Activated CD4-positive, alpha-beta T cell treated with anti-CD3 and anti-CD28 coated beads for 36 hours (primary cell): ENCODE measurements around the gene ULK1. TPM values are rescaled to one million over a fixed set of nuclear protein-coding genes. Genes with fewer than 3 reads are reported as not detected.

Experiments
- ATAC-seq: fragments of 200-7000 bp; cut with Tn5 transposase; one replicate; pipeline ENCODE4 v1.10.0; 2021; ENCODE audit warnings: mild to moderate bottlenecking, moderate library complexity
- CTCF ChIA-PET: fragments of 350-600 bp; sonication (Branson Sonifier 250); formaldehyde crosslinking; loops from one replicate; lab custom pipeline; 2021; ENCODE audit warnings: antibody characterized with exemption; lab: Charles Lee
- POLR2A ChIA-PET: fragments of 350-600 bp; sonication (Branson Sonifier 250); formaldehyde crosslinking; loops from one replicate; lab custom pipeline; 2021; ENCODE audit warnings: antibody characterized with exemption, inconsistent platforms; lab: Charles Lee
- DNase-seq: peaks from one replicate; pipeline ENCODE4 v3.0.0-alpha.2; 2020
- H3K27ac Mint-ChIP-seq: one replicate; pipeline ENCODE4 v1.8.0; 2021; ENCODE audit warnings: mixed read lengths
- H3K27me3 Mint-ChIP-seq: one replicate; pipeline ENCODE4 v1.8.0; 2021; ENCODE audit warnings: mixed read lengths
- H3K36me3 Mint-ChIP-seq: one replicate; pipeline ENCODE4 v1.8.0; 2021; ENCODE audit warnings: low read depth, mixed read lengths
- H3K4me1 Mint-ChIP-seq: one replicate; pipeline ENCODE4 v1.8.0; 2021; ENCODE audit warnings: mixed read lengths
- H3K4me3 Mint-ChIP-seq: one replicate; pipeline ENCODE4 v1.8.0; 2021; ENCODE audit warnings: mild to moderate bottlenecking, moderate library complexity, mixed read lengths
- H3K9me3 Mint-ChIP-seq: one replicate; pipeline ENCODE4 v1.8.0; 2021; ENCODE audit warnings: low read depth, mixed read lengths
- intact Hi-C, 2 experiments: fragments of 100-400 bp; cut with DNase I in 1 of 2; cut with micrococcal nuclease in 1 of 2; formaldehyde crosslinking; loops; one replicate each; pipeline versions ENCODE4 v1.14.2 to v1.15.1; 2022 to 2024; cut with DNase I, micrococcal nuclease
- total RNA-seq, 2 experiments: library from RNA; stranded (reverse); gene quantifications; one replicate each; pipeline ENCODE4 v1.2.3, GENCODE V29; 2021

Gene ULK1
- total RNA-seq, 2 experiments from 2014 or later = 12.9 to 14.4 TPM

- ChIA-PET CTCF (interaction anchor here (0.7 to 1.8 kb wide), 2 partner anchors 10 to 33 kb away, joined by 3 to 5 read pairs; no protein-coding TSS in a partner anchor), POLR2A (no interaction called here)
- H3K9me3 Mint-ChIP-seq = no peaks in the 10 kb centered on the region
- no peak for ATAC-seq
- DNase-seq = no peak
- H3K36me3 Mint-ChIP-seq = peaks cover 32% of the 10 kb centered on the region
- no peaks in the 10 kb centered on the region for H3K27me3 Mint-ChIP-seq
- H3K27ac Mint-ChIP-seq = peak overlapping the region; percentile 83
- intact Hi-C loops = no loop called here
- H3K4me1 Mint-ChIP-seq = peaks cover 20% of the 10 kb centered on the region
- peak overlapping the region; percentile 97 for H3K4me3 Mint-ChIP-seq
Observed at GRCh38 chr12:131930510-131930909, 36.1 kb downstream of the ULK1 start.

GRCh38 chr12:131933387-131933786 lies 39.0 kb downstream of the ULK1 start:
- no peak overlapping the region for H3K27ac Mint-ChIP-seq
- H3K36me3 Mint-ChIP-seq = peaks cover 50% of the 10 kb centered on the region
- DNase-seq (no peak), ATAC-seq (no peak)
- intact Hi-C loops = no loop called here
- H3K4me1 Mint-ChIP-seq = peaks cover 18% of the 10 kb centered on the region
- H3K27me3 Mint-ChIP-seq = no peaks in the 10 kb centered on the region
- ChIA-PET POLR2A (no interaction called here), CTCF (no interaction called here)
- H3K4me3 Mint-ChIP-seq = no peak overlapping the region
- no peaks in the 10 kb centered on the region for H3K9me3 Mint-ChIP-seq

GRCh38 chr12:131934535-131934934 lies 40.1 kb downstream of the ULK1 start:
- ChIA-PET POLR2A (no interaction called here), CTCF (no interaction called here)
- Mint-ChIP-seq H3K4me1 (peaks cover 18% of the 10 kb centered on the region), H3K4me3 (no peak overlapping the region), H3K27ac (no peak overlapping the region), H3K36me3 (peaks cover 56% of the 10 kb centered on the region), H3K9me3 (no peaks in the 10 kb centered on the region), H3K27me3 (no peaks in the 10 kb centered on the region)
- intact Hi-C loops = no loop called here
- ATAC-seq (no peak), DNase-seq (no peak)

- no peak overlapping the region for H3K27ac Mint-ChIP-seq
- no peaks in the 10 kb centered on the region for H3K4me1 Mint-ChIP-seq
- ChIA-PET CTCF (interaction anchor here (1.6 kb wide), 1 partner anchor 11 kb away, joined by 4 read pairs; the partner anchor contains the start of gene EP400), POLR2A (interaction anchor here (0.7 kb wide), 1 partner anchor 20 kb away, joined by 3 read pairs; no protein-coding TSS in a partner anchor)
- no peaks in the 10 kb centered on the region for H3K27me3 Mint-ChIP-seq
- no peak overlapping the region for H3K4me3 Mint-ChIP-seq
- peaks cover 65% of the 10 kb centered on the region for H3K36me3 Mint-ChIP-seq
- no peaks in the 10 kb centered on the region for H3K9me3 Mint-ChIP-seq
- DNase-seq = no peak
- no peak for ATAC-seq
- intact Hi-C loops = no loop called here
Observed at GRCh38 chr12:131938082-131938481, 43.7 kb downstream of the ULK1 start.

GRCh38 chr12:131939007-131939406 lies 44.6 kb downstream of the ULK1 start:
- ChIA-PET POLR2A (no interaction called here), CTCF (no interaction called here)
- no peak overlapping the region for H3K27ac Mint-ChIP-seq
- DNase-seq = no peak
- H3K4me3 Mint-ChIP-seq = no peak overlapping the region
- peaks cover 64% of the 10 kb centered on the region for H3K36me3 Mint-ChIP-seq
- no peak for ATAC-seq
- no peaks in the 10 kb centered on the region for H3K9me3 Mint-ChIP-seq
- no peaks in the 10 kb centered on the region for H3K27me3 Mint-ChIP-seq
- intact Hi-C loops = no loop called here
- no peaks in the 10 kb centered on the region for H3K4me1 Mint-ChIP-seq

GRCh38 chr12:131940141-131940547 lies 45.7 kb downstream of the ULK1 start:
- H3K4me3 Mint-ChIP-seq = no peak overlapping the region
- H3K9me3 Mint-ChIP-seq = no peaks in the 10 kb centered on the region
- ATAC-seq (no peak), DNase-seq (no peak)
- CTCF ChIA-PET = no interaction called here
- no peaks in the 10 kb centered on the region for H3K4me1 Mint-ChIP-seq
- H3K27me3 Mint-ChIP-seq = no peaks in the 10 kb centered on the region
- no peak overlapping the region for H3K27ac Mint-ChIP-seq
- intact Hi-C loops = no loop called here
- H3K36me3 Mint-ChIP-seq = peaks cover 69% of the 10 kb centered on the region
- POLR2A ChIA-PET = no interaction called here

- DNase-seq = no peak
- intact Hi-C loops = no loop called here
- ATAC-seq = no peak
- Mint-ChIP-seq H3K27me3 (no peaks in the 10 kb centered on the region), H3K36me3 (peaks cover 68% of the 10 kb centered on the region), H3K9me3 (no peaks in the 10 kb centered on the region), H3K4me1 (no peaks in the 10 kb centered on the region), H3K27ac (no peak overlapping the region), H3K4me3 (no peak overlapping the region)
- CTCF ChIA-PET = interaction anchor here (0.5 kb wide), 1 partner anchor 12 kb away, joined by 3 read pairs; no protein-coding TSS in a partner anchor
- POLR2A ChIA-PET = no interaction called here
Observed at GRCh38 chr12:131941116-131941986, 46.9 kb downstream of the ULK1 start.

- Mint-ChIP-seq H3K4me1 (no peaks in the 10 kb centered on the region), H3K9me3 (no peaks in the 10 kb centered on the region), H3K27me3 (no peaks in the 10 kb centered on the region), H3K36me3 (peaks cover 62% of the 10 kb centered on the region), H3K27ac (no peak overlapping the region), H3K4me3 (no peak overlapping the region)
- ChIA-PET POLR2A (no interaction called here), CTCF (no interaction called here)
- ATAC-seq = no peak
- DNase-seq = no peak
- intact Hi-C loops = no loop called here
Observed at GRCh38 chr12:131941987-131942341, 47.5 kb downstream of the ULK1 start.

- ATAC-seq (no peak), DNase-seq (no peak)
- ChIA-PET POLR2A (no interaction called here), CTCF (no interaction called here)
- intact Hi-C loops = no loop called here
- Mint-ChIP-seq H3K4me3 (no peak overlapping the region), H3K27me3 (no peaks in the 10 kb centered on the region), H3K9me3 (no peaks in the 10 kb centered on the region), H3K27ac (no peak overlapping the region), H3K4me1 (peaks cover 4% of the 10 kb centered on the region), H3K36me3 (peaks cover 59% of the 10 kb centered on the region)
Observed at GRCh38 chr12:131942671-131943070, 48.2 kb downstream of the ULK1 start.

GRCh38 chr12:131943389-131943788 lies 49.0 kb downstream of the ULK1 start:
- DNase-seq = no peak
- no peak overlapping the region for H3K4me3 Mint-ChIP-seq

GRCh38 chr12:131943876-131944275 lies 49.5 kb downstream of the ULK1 start:
- no peak for DNase-seq
- ATAC-seq = no peak
- Mint-ChIP-seq H3K9me3 (no peaks in the 10 kb centered on the region), H3K27me3 (no peaks in the 10 kb centered on the region), H3K27ac (no peak overlapping the region), H3K36me3 (peaks cover 51% of the 10 kb centered on the region), H3K4me1 (peaks cover 16% of the 10 kb centered on the region), H3K4me3 (no peak overlapping the region)
- POLR2A ChIA-PET = no interaction called here
- intact Hi-C loops = no loop called here
- CTCF ChIA-PET = interaction anchor here (0.6 kb wide), 1 partner anchor 8 kb away, joined by 4 read pairs; no protein-coding TSS in a partner anchor

More at GRCh38 chr12:131943389-131943788, 49.0 kb downstream of the ULK1 start:
- ChIA-PET CTCF (interaction anchor here (0.6 kb wide), 1 partner anchor 8 kb away, joined by 4 read pairs; no protein-coding TSS in a partner anchor), POLR2A (no interaction called here)
- no peaks in the 10 kb centered on the region for H3K9me3 Mint-ChIP-seq
- peaks cover 53% of the 10 kb centered on the region for H3K36me3 Mint-ChIP-seq
- H3K27me3 Mint-ChIP-seq = no peaks in the 10 kb centered on the region
- H3K4me1 Mint-ChIP-seq = peaks cover 11% of the 10 kb centered on the region
- intact Hi-C loops = no loop called here
- no peak for ATAC-seq
- no peak overlapping the region for H3K27ac Mint-ChIP-seq
